HEK293 (cell line): Measurements from ENCODE around the gene HOXB4.
A peak's percentile ranks its signal among the peaks of the same experiment; 100 is the strongest.

Source experiments
- CTCF ChIA-PET: fragments of 350-600 bp; formaldehyde crosslinking; extraction: SDS; loops from one replicate; lab custom pipeline; 2021; ENCODE audit warnings: antibody characterized with exemption; lab: Yijun Ruan, JAX
- POLR2A ChIA-PET: fragments of 300-600 bp; formaldehyde crosslinking; extraction: SDS; loops from one replicate; lab custom pipeline; 2020; ENCODE audit warnings: antibody characterized with exemption, inconsistent platforms; lab: Yijun Ruan, JAX
- H3K27ac ChIP-seq: fragments of 200-500 bp; sonication (Bioruptor generic); 2 replicates; pipeline ENCODE4 v1.5.1; 2014; ENCODE audit warnings: low read depth, low read length, control low read depth, inconsistent platforms; ENCODE audit errors: extremely low read depth
- H3K36me3 ChIP-seq, 2 experiments: fragments of 200-500 bp in 1 of 2; sonication (Bioruptor generic) in 1 of 2; 1 replicate in 1 of 2; 2 replicates in 1 of 2; pipeline ENCODE4 v1.5.1; 2014 to 2017; ENCODE audit warnings: inconsistent platforms in 2 of 2, low read length in 2 of 2; ENCODE audit not compliant: control insufficient read depth in 2 of 2, insufficient read depth in 1 of 2
- H3K4me1 ChIP-seq: fragments of 200-500 bp; sonication (Bioruptor generic); 2 replicates; pipeline ENCODE4 v1.5.1; 2014; ENCODE audit warnings: mild to moderate bottlenecking, low read length, inconsistent platforms; ENCODE audit not compliant: control insufficient read depth, insufficient read depth
- H3K4me3 ChIP-seq: 2 replicates; pipeline ENCODE4 v1.5.1; 2011; ENCODE audit warnings: low read depth, mild to moderate bottlenecking, control low read depth, low read length, moderate library complexity
- H3K9me3 ChIP-seq: fragments of 200-500 bp; sonication (Bioruptor generic); 2 replicates; pipeline ENCODE4 v1.5.1; 2014; ENCODE audit warnings: low read depth, low read length, inconsistent platforms; ENCODE audit not compliant: control insufficient read depth, insufficient read depth
- CTCF ChIP-seq: fragments of 450-650 bp; formaldehyde crosslinking; IDR thresholded peaks from 2 replicates; pipeline ENCODE4 v1.5.1; 2016; ENCODE audit warnings: missing biosample characterization, missing genetic modification characterization
- EGR2 ChIP-seq: fragments of 450-650 bp; formaldehyde crosslinking; IDR thresholded peaks from 2 replicates; pipeline ENCODE4 v1.5.1; 2016; ENCODE audit warnings: low read depth, missing biosample characterization, missing genetic modification characterization
- GFI1B ChIP-seq: fragments of 450-650 bp; formaldehyde crosslinking; IDR thresholded peaks from 2 replicates; pipeline ENCODE4 v1.5.1; 2016; ENCODE audit warnings: missing biosample characterization, missing genetic modification characterization
- GLI4 ChIP-seq: fragments of 450-650 bp; formaldehyde crosslinking; IDR thresholded peaks from 2 replicates; pipeline ENCODE4 v1.5.1; 2016; ENCODE audit warnings: missing biosample characterization, missing genetic modification characterization
- GLIS2 ChIP-seq: fragments of 450-650 bp; formaldehyde crosslinking; IDR thresholded peaks from 2 replicates; pipeline ENCODE4 v1.5.1; 2016; ENCODE audit warnings: missing biosample characterization, missing genetic modification characterization
- IKZF3 ChIP-seq: fragments of 450-650 bp; IDR thresholded peaks from 2 replicates; pipeline ENCODE4 v1.5.0; 2018; ENCODE audit warnings: missing biosample characterization, mild to moderate bottlenecking, missing genetic modification characterization, moderate library complexity
- OSR2 ChIP-seq: fragments of 450-650 bp; formaldehyde crosslinking; IDR thresholded peaks from 2 replicates; pipeline ENCODE4 v1.5.1; 2016; ENCODE audit warnings: missing biosample characterization, missing genetic modification characterization
- ZBTB17 ChIP-seq: fragments of 450-650 bp; formaldehyde crosslinking; IDR thresholded peaks from 2 replicates; pipeline ENCODE4 v1.5.1; 2016; ENCODE audit warnings: missing biosample characterization, missing genetic modification characterization
- ZFHX2 ChIP-seq: fragments of 450-650 bp; formaldehyde crosslinking; conservative IDR thresholded peaks from 2 replicates; pipeline ENCODE4 v1.5.1; 2016; ENCODE audit warnings: missing biosample characterization, missing genetic modification characterization
- ZNF16 ChIP-seq: fragments of 450-650 bp; formaldehyde crosslinking; IDR thresholded peaks from 2 replicates; pipeline ENCODE4 v1.5.1; 2016; ENCODE audit warnings: low read depth, missing biosample characterization, missing genetic modification characterization
- ZNF48 ChIP-seq: fragments of 450-650 bp; formaldehyde crosslinking; IDR thresholded peaks from 2 replicates; pipeline ENCODE4 v1.5.1; 2016; ENCODE audit warnings: missing biosample characterization, missing genetic modification characterization
- ZNF521 ChIP-seq: fragments of 450-650 bp; formaldehyde crosslinking; IDR thresholded peaks from 2 replicates; pipeline ENCODE4 v1.5.1; 2017; ENCODE audit warnings: missing biosample characterization, mild to moderate bottlenecking, missing genetic modification characterization
- ZNF610 ChIP-seq: fragments of 450-650 bp; formaldehyde crosslinking; IDR thresholded peaks from 2 replicates; pipeline ENCODE4 v1.5.1; 2016; ENCODE audit warnings: missing biosample characterization, missing genetic modification characterization, borderline replicate concordance
- ZNF670 ChIP-seq: fragments of 450-650 bp; formaldehyde crosslinking; IDR thresholded peaks from 2 replicates; pipeline ENCODE4 v1.5.1; 2016; ENCODE audit warnings: missing biosample characterization, missing genetic modification characterization, low read depth
- ZNF707 ChIP-seq: fragments of 450-650 bp; formaldehyde crosslinking; IDR thresholded peaks from 2 replicates; pipeline ENCODE4 v1.5.1; 2016; ENCODE audit warnings: missing biosample characterization, missing genetic modification characterization
- TF ChIP-seq, protein P1 (sequence below): fragments of 450-650 bp; formaldehyde crosslinking; IDR thresholded peaks from 2 replicates; pipeline ENCODE4 v1.5.1; 2017; ENCODE audit warnings: missing biosample characterization, missing genetic modification characterization

The HOXB4 gene

GRCh38 chr17:48551214-48551555 lies 27.0 kb downstream of the HOXB4 start:
- CTCF ChIA-PET = interaction anchor here (0.5 to 0.6 kb wide), 4 partner anchors 11 to 37 kb away, joined by 3 read pairs; no protein-coding TSS in a partner anchor
- Histone ChIP-seq H3K9me3 (no peaks in the 10 kb centered on the region), H3K27ac (no peak overlapping the region), H3K4me3 (no peak overlapping the region), H3K4me1 (peaks cover 54% of the 10 kb centered on the region), H3K36me3 (peaks cover 15 to 51% of the 10 kb centered on the region in 2 experiments)
- POLR2A ChIA-PET = no interaction called here
- TF ChIP-seq OSR2 (tag by site-specific recombination) = no peak
- no peak for TF ChIP-seq ZNF610 (tag by site-specific recombination)
- TF ChIP-seq, protein P1, sequence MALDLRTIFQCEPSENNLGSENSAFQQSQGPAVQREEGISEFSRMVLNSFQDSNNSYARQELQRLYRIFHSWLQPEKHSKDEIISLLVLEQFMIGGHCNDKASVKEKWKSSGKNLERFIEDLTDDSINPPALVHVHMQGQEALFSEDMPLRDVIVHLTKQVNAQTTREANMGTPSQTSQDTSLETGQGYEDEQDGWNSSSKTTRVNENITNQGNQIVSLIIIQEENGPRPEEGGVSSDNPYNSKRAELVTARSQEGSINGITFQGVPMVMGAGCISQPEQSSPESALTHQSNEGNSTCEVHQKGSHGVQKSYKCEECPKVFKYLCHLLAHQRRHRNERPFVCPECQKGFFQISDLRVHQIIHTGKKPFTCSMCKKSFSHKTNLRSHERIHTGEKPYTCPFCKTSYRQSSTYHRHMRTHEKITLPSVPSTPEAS (tag by site-specific recombination) = no peak
- no peak for TF ChIP-seq ZNF521 (tag by site-specific recombination)
- no peak for TF ChIP-seq ZBTB17 (tag by site-specific recombination)

DNA sequence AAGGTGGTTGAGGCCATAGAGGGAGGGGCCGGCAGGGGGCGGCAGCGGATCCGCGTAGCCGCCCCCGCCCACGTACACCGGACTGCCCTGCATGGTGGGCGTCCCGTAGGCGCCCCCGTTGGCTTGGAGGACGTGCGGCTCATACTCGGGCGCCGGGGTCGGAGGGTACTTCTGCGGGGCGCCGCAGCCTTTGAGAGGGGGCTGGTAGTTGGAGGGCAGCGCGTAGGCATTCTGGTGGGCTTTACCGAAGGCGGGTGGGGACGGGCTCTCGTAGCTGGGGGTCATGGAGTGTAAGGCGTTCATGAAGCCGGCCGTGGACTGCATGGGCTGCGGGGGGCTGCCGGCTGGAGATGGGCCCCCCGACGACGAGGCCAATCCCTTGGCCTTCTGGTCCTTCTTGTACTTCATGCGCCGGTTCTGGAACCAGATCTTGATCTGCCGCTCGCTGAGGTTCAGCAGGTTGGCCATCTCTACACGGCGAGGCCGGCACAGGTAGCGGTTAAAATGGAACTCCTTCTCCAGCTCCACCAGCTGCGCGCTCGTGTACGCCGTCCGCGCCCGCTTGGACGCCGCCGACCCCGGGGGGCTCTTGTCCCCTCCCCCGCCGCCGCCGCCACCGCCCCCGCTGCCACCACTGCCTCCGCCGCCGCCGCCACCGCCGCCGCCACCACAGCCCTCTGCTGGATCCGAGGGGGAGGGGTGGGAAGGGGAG lies 27.5 kb downstream of the HOXB4 start:
- Histone ChIP-seq H3K27ac (peak overlapping the region; percentile 100; the same call in 1 of the 2 replicates), H3K4me3 (no peak overlapping the region), H3K9me3 (no peaks in the 10 kb centered on the region), H3K4me1 (peaks cover 55% of the 10 kb centered on the region), H3K36me3 (peaks cover 15 to 51% of the 10 kb centered on the region in 2 experiments)
- ChIA-PET POLR2A (no interaction called here), CTCF (interaction anchor here (0.6 kb wide), 1 partner anchor 12 kb away, joined by 3 read pairs; no protein-coding TSS in a partner anchor)
- TF ChIP-seq ZNF670 (tag by site-specific recombination) (no peak), GLIS2 (0 out of 2 replicates have a peak, but pooled peaks have one; percentile 2), EGR2 (peak; percentile 75), ZFHX2 (peak; percentile 89), ZNF48 (no peak), GLI4 (tag by site-specific recombination) (no peak), CTCF (tag by site-specific recombination) (0 out of 2 replicates have a peak, but pooled peaks have one; percentile 4)

DNA sequence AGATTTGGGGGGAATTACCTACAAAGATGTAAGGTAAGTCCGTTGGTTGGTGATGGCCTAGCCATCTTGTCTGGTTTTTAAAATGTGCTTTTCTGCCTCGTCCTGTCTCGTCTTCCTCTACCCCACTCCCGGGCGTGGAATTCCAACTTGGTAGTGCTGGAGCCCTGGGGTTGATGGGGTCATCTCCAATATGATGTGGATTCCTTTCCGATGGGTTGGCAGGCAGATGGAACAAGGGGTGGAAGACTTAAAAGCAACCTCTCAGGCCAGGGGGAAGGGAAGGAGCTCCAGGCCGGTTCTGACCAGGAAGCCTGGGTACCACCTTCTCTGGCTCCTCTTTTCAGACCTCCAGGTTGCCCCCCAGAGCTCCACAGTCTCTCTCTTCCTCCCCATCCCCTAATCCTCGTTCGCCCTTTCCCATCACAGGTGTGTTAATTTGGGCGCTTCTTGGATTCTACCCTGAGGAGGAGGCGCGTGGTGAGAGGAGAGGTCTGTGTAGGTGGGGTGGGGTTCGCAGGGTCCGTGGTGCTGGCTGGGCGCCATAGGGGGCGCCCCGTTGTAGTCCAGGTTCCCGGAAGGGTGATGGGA lies 28.1 kb downstream of the HOXB4 start:
- Histone ChIP-seq H3K4me1 (peaks cover 61% of the 10 kb centered on the region), H3K4me3 (no peak overlapping the region), H3K27ac (peak overlapping the region; percentile 100), H3K36me3 (peaks cover 15 to 51% of the 10 kb centered on the region in 2 experiments), H3K9me3 (no peaks in the 10 kb centered on the region)
- POLR2A ChIA-PET = no interaction called here
- TF ChIP-seq GLIS2 = 0 out of 2 replicates have a peak, but pooled peaks have one; percentile 25
- TF ChIP-seq CTCF (tag by site-specific recombination) = 0 out of 2 replicates have a peak, but pooled peaks have one; percentile 14
- no peak for TF ChIP-seq GFI1B (tag by site-specific recombination)
- TF ChIP-seq ZNF16 (tag by site-specific recombination) = no peak
- 0 out of 2 replicates have a peak, but pooled peaks have one; percentile 16 for TF ChIP-seq IKZF3 (tag by site-specific recombination)
- TF ChIP-seq ZNF707 (tag by site-specific recombination) = peak; percentile 72; the same call in 1 of the 2 replicates
- CTCF ChIA-PET = interaction anchor here (0.6 kb wide), 2 partner anchors 41 to 1608 kb away, joined by 3 to 4 read pairs; no protein-coding TSS in a partner anchor
